RWPE2 (cell line): ENCODE results near the gene CNOT8.

Source experiments
- ATAC-seq: fragments of 200-7000 bp; cut with Tn5 transposase; 3 replicates; pipeline ENCODE4 v1.9.1; 2021; ENCODE audit warnings: low read depth
- DNase-seq: peaks from one replicate; pipeline ENCODE4 v3.0.0-alpha.2; 2020; ENCODE audit warnings: low spot score
- H3K27ac ChIP-seq: fragments of 450-650 bp; 2 replicates; pipeline ENCODE4 v1.5.1; 2017; ENCODE audit warnings: mild to moderate bottlenecking; ENCODE audit not compliant: poor library complexity, severe bottlenecking
- H3K27me3 ChIP-seq: fragments of 250-450 bp; sonication (Bioruptor Pico); 2 replicates; pipeline ENCODE4 v1.5.1; 2021; ENCODE audit warnings: mild to moderate bottlenecking, moderate library complexity; ENCODE audit not compliant: insufficient read depth, poor library complexity, severe bottlenecking
- H3K36me3 ChIP-seq: fragments of 250-450 bp; sonication (Bioruptor Pico); 2 replicates; pipeline ENCODE4 v1.5.1; 2020; ENCODE audit warnings: low read depth, mild to moderate bottlenecking, moderate library complexity
- H3K4me1 ChIP-seq: fragments of 250-450 bp; sonication (Bioruptor Pico); 2 replicates; pipeline ENCODE4 v1.5.1; 2021; ENCODE audit warnings: mild to moderate bottlenecking, moderate library complexity; ENCODE audit not compliant: insufficient read depth, poor library complexity, severe bottlenecking
- H3K4me3 ChIP-seq: fragments of 250-450 bp; sonication (Bioruptor Pico); 2 replicates; pipeline ENCODE4 v1.5.1; 2021; ENCODE audit warnings: mild to moderate bottlenecking, moderate library complexity; ENCODE audit not compliant: severe bottlenecking
- H3K9me3 ChIP-seq: fragments of 250-450 bp; sonication (Bioruptor Pico); 2 replicates; pipeline ENCODE4 v1.5.1; 2021; ENCODE audit warnings: mild to moderate bottlenecking, moderate library complexity; ENCODE audit not compliant: severe bottlenecking
- TF ChIP-seq, protein P1 (sequence below): fragments of 450-650 bp; IDR thresholded peaks from one replicate; pipeline ENCODE4 v1.5.1; 2017; ENCODE audit warnings: mild to moderate bottlenecking, moderate library complexity; ENCODE audit not compliant: poor library complexity, severe bottlenecking

Gene CNOT8

DNA sequence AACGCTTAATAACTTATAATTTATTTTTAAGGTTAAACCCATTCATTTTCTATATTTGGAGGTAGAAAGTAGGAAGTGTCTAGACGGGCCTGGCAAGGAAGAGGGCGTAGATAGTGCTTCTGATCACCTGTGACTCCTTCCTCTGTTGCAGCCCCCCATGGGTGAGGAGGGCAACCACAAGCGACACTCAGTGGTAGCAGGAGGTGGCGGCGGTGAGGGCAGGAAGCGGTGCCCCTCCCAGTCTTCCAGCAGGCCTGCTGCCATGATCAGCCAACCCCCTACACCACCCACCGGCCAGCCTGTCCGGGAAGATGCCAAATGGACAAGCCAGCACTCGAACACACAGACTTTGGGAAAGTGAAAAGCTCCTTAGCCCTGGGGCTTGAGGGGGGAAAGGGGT is 44.7 kb upstream of the CNOT8 start:
- H3K4me3 ChIP-seq = no peak overlapping the region
- TF ChIP-seq, protein P1, sequence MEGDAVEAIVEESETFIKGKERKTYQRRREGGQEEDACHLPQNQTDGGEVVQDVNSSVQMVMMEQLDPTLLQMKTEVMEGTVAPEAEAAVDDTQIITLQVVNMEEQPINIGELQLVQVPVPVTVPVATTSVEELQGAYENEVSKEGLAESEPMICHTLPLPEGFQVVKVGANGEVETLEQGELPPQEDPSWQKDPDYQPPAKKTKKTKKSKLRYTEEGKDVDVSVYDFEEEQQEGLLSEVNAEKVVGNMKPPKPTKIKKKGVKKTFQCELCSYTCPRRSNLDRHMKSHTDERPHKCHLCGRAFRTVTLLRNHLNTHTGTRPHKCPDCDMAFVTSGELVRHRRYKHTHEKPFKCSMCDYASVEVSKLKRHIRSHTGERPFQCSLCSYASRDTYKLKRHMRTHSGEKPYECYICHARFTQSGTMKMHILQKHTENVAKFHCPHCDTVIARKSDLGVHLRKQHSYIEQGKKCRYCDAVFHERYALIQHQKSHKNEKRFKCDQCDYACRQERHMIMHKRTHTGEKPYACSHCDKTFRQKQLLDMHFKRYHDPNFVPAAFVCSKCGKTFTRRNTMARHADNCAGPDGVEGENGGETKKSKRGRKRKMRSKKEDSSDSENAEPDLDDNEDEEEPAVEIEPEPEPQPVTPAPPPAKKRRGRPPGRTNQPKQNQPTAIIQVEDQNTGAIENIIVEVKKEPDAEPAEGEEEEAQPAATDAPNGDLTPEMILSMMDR = no peak
- DNase-seq (no peak), ATAC-seq (no peak)
- no peak overlapping the region for H3K27ac ChIP-seq
- no peaks in the 10 kb centered on the region for H3K4me1 ChIP-seq
- no peaks in the 10 kb centered on the region for H3K27me3 ChIP-seq
- H3K36me3 ChIP-seq = peaks cover 95% of the 10 kb centered on the region
- no peaks in the 10 kb centered on the region for H3K9me3 ChIP-seq

DNA sequence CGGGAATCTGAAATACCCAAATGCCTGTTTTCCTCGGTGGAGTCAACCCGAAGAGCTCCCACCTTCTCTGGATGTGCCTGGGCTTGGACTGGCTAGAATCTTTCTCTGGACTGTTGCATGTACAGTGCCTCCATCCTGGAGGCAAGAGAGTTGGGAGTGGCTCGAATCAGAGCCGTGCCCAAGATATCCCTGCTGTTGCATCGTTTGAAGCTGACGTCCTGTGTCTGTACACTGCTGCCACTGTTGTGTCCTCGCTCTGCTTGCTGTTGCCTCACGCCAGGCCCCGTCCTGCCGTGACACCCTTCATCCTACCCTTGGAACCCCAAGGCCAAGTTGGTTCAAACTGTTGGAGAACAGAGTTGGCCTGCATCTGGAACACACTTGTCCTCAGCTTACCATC is 43.4 kb upstream of the CNOT8 start:
- H3K4me3 ChIP-seq = no peak overlapping the region
- no peak overlapping the region for H3K27ac ChIP-seq
- H3K4me1 ChIP-seq = no peaks in the 10 kb centered on the region
- TF ChIP-seq, protein P1 = no peak
- no peaks in the 10 kb centered on the region for H3K9me3 ChIP-seq
- no peak for DNase-seq
- ATAC-seq = no peak
- H3K36me3 ChIP-seq = peaks cover 92% of the 10 kb centered on the region
- no peaks in the 10 kb centered on the region for H3K27me3 ChIP-seq

DNA sequence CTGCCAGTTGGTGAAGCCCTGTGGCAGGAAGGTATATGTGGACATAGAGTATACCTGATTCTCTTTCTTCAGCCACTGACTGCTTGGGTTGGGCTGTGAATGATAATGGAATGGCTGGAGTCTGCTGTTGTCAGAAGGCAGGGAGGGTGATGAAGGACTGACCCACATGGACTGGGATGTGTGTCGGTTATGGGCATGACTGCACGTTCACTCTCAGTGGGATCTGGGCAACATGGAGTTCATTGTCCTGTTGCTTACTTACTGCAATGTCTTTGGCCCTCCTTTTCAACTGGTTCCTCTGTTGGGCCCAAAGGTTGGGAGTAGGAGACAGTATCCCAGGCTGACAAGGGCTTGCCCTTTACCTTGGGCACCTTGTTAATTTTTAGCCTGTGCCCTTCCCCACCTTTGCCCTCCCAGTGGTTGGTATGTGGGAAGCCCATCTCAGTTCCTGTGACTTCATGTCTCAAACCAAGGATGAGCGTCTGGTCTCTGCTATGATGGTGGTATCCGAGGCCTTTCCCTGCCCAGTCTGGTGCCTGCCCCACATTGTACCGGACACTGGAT is 42.7 kb upstream of the CNOT8 start:
- Histone ChIP-seq H3K9me3 (no peaks in the 10 kb centered on the region), H3K36me3 (peaks cover 88% of the 10 kb centered on the region), H3K4me3 (no peak overlapping the region), H3K27me3 (no peaks in the 10 kb centered on the region), H3K27ac (no peak overlapping the region), H3K4me1 (no peaks in the 10 kb centered on the region)
- no peak; the same call in 2 of the 3 replicates for ATAC-seq
- DNase-seq = no peak
- TF ChIP-seq, protein P1 = no peak

DNA sequence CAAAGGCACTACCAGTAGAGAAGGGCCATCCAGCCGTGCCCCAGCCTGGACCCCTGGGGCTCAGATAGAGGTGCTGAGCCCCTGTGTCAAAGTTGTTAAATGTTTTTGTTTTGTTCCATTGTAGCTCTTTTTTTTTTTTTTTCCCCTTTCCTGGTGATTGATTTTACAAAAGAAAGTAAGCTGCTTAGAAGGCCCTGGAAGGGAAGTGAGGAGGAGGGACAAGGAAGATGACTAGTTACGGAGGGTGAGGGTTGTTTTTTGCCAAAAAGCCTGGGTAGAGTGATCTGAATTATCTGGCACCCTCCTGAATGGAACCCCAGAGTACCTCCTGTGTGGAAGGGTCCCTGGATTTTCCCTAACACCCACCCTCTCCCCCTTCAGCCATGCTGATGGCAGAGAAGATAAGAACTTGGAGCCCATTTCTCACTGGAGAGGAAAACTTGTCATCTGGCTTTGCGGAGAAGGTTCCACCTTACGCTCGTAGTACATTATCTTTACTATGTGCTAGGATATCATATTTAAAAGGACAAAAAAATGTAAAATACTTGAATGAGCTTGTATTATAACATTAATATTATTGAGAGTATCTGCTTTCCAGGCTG is 41.4 kb upstream of the CNOT8 start:
- Histone ChIP-seq H3K27ac (no peak overlapping the region), H3K4me3 (no peak overlapping the region), H3K27me3 (no peaks in the 10 kb centered on the region), H3K36me3 (peaks cover 78% of the 10 kb centered on the region), H3K9me3 (no peaks in the 10 kb centered on the region), H3K4me1 (no peaks in the 10 kb centered on the region)
- DNase-seq = no peak
- TF ChIP-seq, protein P1 = no peak
- ATAC-seq = no peak

DNA sequence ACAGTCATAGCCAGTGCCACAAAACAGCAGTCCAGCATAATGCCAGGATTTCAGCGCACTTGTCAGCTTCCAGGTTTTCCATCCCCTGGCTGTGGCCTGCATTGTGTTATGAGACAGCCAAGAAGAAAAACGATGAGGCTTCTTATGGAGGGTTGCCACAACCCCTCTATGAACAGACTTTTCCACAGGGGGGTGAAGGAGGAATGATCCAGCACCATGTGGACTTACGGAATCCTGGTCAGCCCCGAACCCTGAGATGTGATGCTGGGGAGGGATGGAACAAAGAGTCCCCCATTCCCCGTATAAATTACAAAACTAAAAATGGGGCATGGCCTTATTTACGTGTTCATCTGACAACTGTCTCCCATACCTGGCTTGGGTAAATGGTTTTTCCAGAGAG is 40.6 kb upstream of the CNOT8 start:
- Histone ChIP-seq H3K4me1 (no peaks in the 10 kb centered on the region), H3K4me3 (no peak overlapping the region), H3K9me3 (no peaks in the 10 kb centered on the region), H3K36me3 (peaks cover 76% of the 10 kb centered on the region), H3K27ac (no peak overlapping the region), H3K27me3 (no peaks in the 10 kb centered on the region)
- TF ChIP-seq, protein P1 = no peak
- ATAC-seq (no peak), DNase-seq (no peak)
